IMR-90 (cell line): Measurements from ENCODE around the gene CFAP300. TPM values are rescaled to one million over a fixed set of nuclear protein-coding genes. Genes with fewer than 3 reads are reported as not detected.

Experiments used
- ATAC-seq: fragments of 200-7000 bp; cut with Tn5 transposase; 2 replicates; pipeline ENCODE4 v1.9.1; 2020; ENCODE audit warnings: low read depth, mild to moderate bottlenecking, moderate library complexity
- BruUV-seq: library from RNA; stranded (reverse); fragments of 400-500 nt; replicated peaks from 2 replicates; lab custom pipeline; 2021; lab: Mats Ljungman, UMichigan
- CTCF ChIA-PET: fragments of 300-600 bp; formaldehyde crosslinking; extraction: SDS; loops from one replicate; lab custom pipeline; 2021; ENCODE audit warnings: antibody characterized with exemption; lab: Yijun Ruan, JAX
- POLR2A ChIA-PET: fragments of 300-600 bp; sonication (Branson Sonifier 250); formaldehyde crosslinking; loops from one replicate; lab custom pipeline; 2022; ENCODE audit warnings: antibody characterized with exemption; ENCODE audit not compliant: unreplicated experiment; lab: Charles Lee
- DNase-seq: peaks from one replicate; pipeline ENCODE4 v3.0.0; 2013
- H2AFZ ChIP-seq: replicated peaks from 2 replicates; pipeline ENCODE3; 2013; ENCODE audit warnings: low read length, mild to moderate bottlenecking; ENCODE audit not compliant: poor library complexity
- H2AK5ac ChIP-seq: 2 replicates; pipeline ENCODE4 v1.6.1; 2013; ENCODE audit warnings: low read depth, low read length, inconsistent platforms
- H2AK9ac ChIP-seq: replicated peaks from 2 replicates; pipeline ENCODE3; 2013; ENCODE audit warnings: mild to moderate bottlenecking, low read depth, low read length, moderate library complexity; ENCODE audit not compliant: poor library complexity
- H2BK120ac ChIP-seq: 2 replicates; pipeline ENCODE4 v1.6.1; 2013; ENCODE audit warnings: low read depth, low read length, inconsistent platforms
- H2BK15ac ChIP-seq: 3 replicates; pipeline ENCODE4 v1.6.1; 2013; ENCODE audit warnings: low read depth, low read length, inconsistent platforms
- H2BK20ac ChIP-seq: 2 replicates; pipeline ENCODE4 v1.6.1; 2013; ENCODE audit warnings: low read depth, mild to moderate bottlenecking, inconsistent platforms, low read length, moderate library complexity
- H2BK5ac ChIP-seq: 2 replicates; pipeline ENCODE4 v1.6.1; 2013; ENCODE audit warnings: mild to moderate bottlenecking, low read depth, low read length, inconsistent platforms; ENCODE audit not compliant: poor library complexity, severe bottlenecking
- H3K14ac ChIP-seq: replicated peaks from 2 replicates; pipeline ENCODE4 v1.6.1; 2013; ENCODE audit warnings: low read depth, low read length, inconsistent platforms
- H3K18ac ChIP-seq: 2 replicates; pipeline ENCODE4 v1.6.1; 2013; ENCODE audit warnings: low read depth, low read length, control low read depth
- H3K23ac ChIP-seq: 2 replicates; pipeline ENCODE4 v1.6.1; 2013; ENCODE audit warnings: low read depth, low read length, inconsistent platforms
- H3K27ac ChIP-seq: 2 replicates; pipeline ENCODE4 v1.5.1; 2013; ENCODE audit warnings: mild to moderate bottlenecking, control low read depth, low read length; ENCODE audit not compliant: insufficient read depth
- H3K27me3 ChIP-seq: 2 replicates; pipeline ENCODE4 v1.6.1; 2013; ENCODE audit warnings: low read length; ENCODE audit not compliant: control insufficient read depth, insufficient read depth
- H3K36me3 ChIP-seq: 2 replicates; pipeline ENCODE4 v1.6.1; 2013; ENCODE audit warnings: low read length, mixed read lengths; ENCODE audit not compliant: control insufficient read depth, insufficient read depth
- H3K4ac ChIP-seq: 2 replicates; pipeline ENCODE4 v1.6.1; 2013; ENCODE audit warnings: low read depth, low read length, inconsistent platforms
- H3K4me1 ChIP-seq: 2 replicates; pipeline ENCODE4 v1.6.1; 2013; ENCODE audit warnings: low read length, mixed read lengths; ENCODE audit not compliant: control insufficient read depth, insufficient read depth
- H3K4me2 ChIP-seq: 2 replicates; pipeline ENCODE4 v1.6.1; 2013; ENCODE audit warnings: low read depth, mild to moderate bottlenecking, control low read depth, low read length, moderate library complexity
- H3K4me3 ChIP-seq: 2 replicates; pipeline ENCODE4 v1.5.1; 2013; ENCODE audit warnings: low read depth, mild to moderate bottlenecking, control low read depth, low read length, moderate library complexity; ENCODE audit not compliant: insufficient read depth
- H3K56ac ChIP-seq: 2 replicates; pipeline ENCODE4 v1.6.1; 2013; ENCODE audit warnings: low read length, inconsistent platforms; ENCODE audit not compliant: insufficient read depth; ENCODE audit errors: extremely low read depth
- H3K79me1 ChIP-seq, 2 experiments: 2 replicates each; pipeline ENCODE4 v1.6.1; 2013; ENCODE audit warnings: low read length in 2 of 2, inconsistent platforms in 1 of 2, low read depth in 1 of 2
- H3K9ac ChIP-seq: 2 replicates; pipeline ENCODE4 v1.6.1; 2013; ENCODE audit warnings: low read depth, low read length, control low read depth
- H3K9me1 ChIP-seq: 2 replicates; pipeline ENCODE4 v1.6.1; 2013; ENCODE audit warnings: low read length, inconsistent platforms; ENCODE audit not compliant: insufficient read depth
- H3K9me3 ChIP-seq: 2 replicates; pipeline ENCODE4 v1.6.1; 2013; ENCODE audit warnings: low read length; ENCODE audit not compliant: control insufficient read depth, insufficient read depth
- H4K20me1 ChIP-seq: 2 replicates; pipeline ENCODE4 v1.6.1; 2013; ENCODE audit warnings: low read length, inconsistent platforms; ENCODE audit not compliant: insufficient read depth
- H4K5ac ChIP-seq: 2 replicates; pipeline ENCODE4 v1.6.1; 2013; ENCODE audit warnings: mild to moderate bottlenecking, low read depth, low read length, control low read depth
- H4K8ac ChIP-seq, 2 experiments: 2 replicates each; pipeline ENCODE4 v1.6.1; 2013; ENCODE audit warnings: low read depth in 2 of 2, low read length in 2 of 2, control low read depth in 1 of 2, inconsistent platforms in 1 of 2
- H4K91ac ChIP-seq: 2 replicates; pipeline ENCODE4 v1.6.1; 2013; ENCODE audit warnings: low read depth, low read length, inconsistent platforms; ENCODE audit not compliant: insufficient read depth
- BHLHE40 ChIP-seq: fragments of 150-350 bp; IDR thresholded peaks from 2 replicates; pipeline ENCODE4 v1.6.1; 2016; ENCODE audit warnings: mild to moderate bottlenecking, low read depth, low read length
- CHD1 ChIP-seq: IDR thresholded peaks from 2 replicates; pipeline ENCODE4 v1.6.1; 2012; ENCODE audit warnings: low read depth, low read length, improper control_type of control experiment
- CTCF ChIP-seq: conservative IDR thresholded peaks from 2 replicates; pipeline ENCODE4 v1.5.1; 2012; ENCODE audit warnings: mild to moderate bottlenecking, low read depth, low read length, improper control_type of control experiment
- ELK1 ChIP-seq: fragments of 150-350 bp; IDR thresholded peaks from 2 replicates; pipeline ENCODE4 v1.6.1; 2016; ENCODE audit warnings: low read depth, mild to moderate bottlenecking, low read length, moderate library complexity, borderline replicate concordance
- MAZ ChIP-seq: IDR thresholded peaks from 2 replicates; pipeline ENCODE4 v1.6.1; 2012; ENCODE audit warnings: low read depth, mild to moderate bottlenecking, low read length, improper control_type of control experiment, moderate library complexity, borderline replicate concordance
- MXI1 ChIP-seq: IDR thresholded peaks from 2 replicates; pipeline ENCODE4 v1.6.1; 2012; ENCODE audit warnings: low read depth, mild to moderate bottlenecking, low read length, moderate library complexity, borderline replicate concordance
- RCOR1 ChIP-seq: IDR thresholded peaks from 2 replicates; pipeline ENCODE4 v1.6.1; 2012; ENCODE audit warnings: mild to moderate bottlenecking, low read length, improper control_type of control experiment; ENCODE audit not compliant: insufficient replicate concordance
- SMC3 ChIP-seq: fragments of 150-350 bp; IDR thresholded peaks from 2 replicates; pipeline ENCODE4 v1.6.1; 2016; ENCODE audit warnings: low read depth, mild to moderate bottlenecking, antibody characterized with exemption, low read length, moderate library complexity
- WGBS, 2 experiments: methylation state at CpG; one replicate each; pipeline versions ENCODE4 v1.1.5 to v1.1.7; 2013; ENCODE audit warnings: missing lambda C conversion rate in 2 of 2; ENCODE audit not compliant: insufficient read length in 1 of 2; ENCODE audit errors: extremely low coverage in 2 of 2; 5-methylcytosine and 5-hydroxymethylcytosine counted together
- dilution Hi-C: fragments of 300-500 bp; cut with HindIII; formaldehyde crosslinking; loops from one replicate; pipeline ENCODE4 v1.14.3; 2018; ENCODE audit warnings: low sequenced_read_pairs; ENCODE audit not compliant: unreplicated experiment
- in situ Hi-C: fragments of 300-500 bp; cut with MboI; formaldehyde crosslinking; loops from 3 replicates; pipeline ENCODE4 v1.14.3; 2019; ENCODE audit warnings: low sequenced_read_pairs, inconsistent platforms, mixed read lengths
- intact Hi-C: fragments of 100-400 bp; cut with micrococcal nuclease; formaldehyde crosslinking; loops from 2 replicates; pipeline ENCODE4 v1.10.0; 2022
- polyA plus RNA-seq, 3 experiments: library from polyadenylated mRNA; depleted of rRNA; stranded (reverse); fragments of >200 nt; gene quantifications; 2 replicates each; pipeline ENCODE4 v1.2.3, GENCODE V29; 2012; ENCODE audit warnings: low replicate concordance in 1 of 3
- total RNA-seq: library from RNA; depleted of rRNA; stranded (reverse); fragments of >200 nt; gene quantifications from 2 replicates; pipeline ENCODE4 v1.2.3, GENCODE V29; 2012

Gene CFAP300
- total and polyA plus RNA-seq, 2 of the 4 experiments (the other 2 are of a cell fraction) = 0.90 to 1.8 TPM

- DNase-seq = no peak
- Histone ChIP-seq H2AFZ (peak overlapping the region; percentile 34), H3K23ac (no peak overlapping the region), H3K18ac (no peak overlapping the region), H2AK5ac (peak overlapping the region; percentile 54; the same call in 1 of the 2 replicates), H2BK20ac (peak overlapping the region; percentile 82; the same call in 1 of the 2 replicates), H3K27me3 (no peaks in the 10 kb centered on the region), H3K4me3 (no peak overlapping the region), H3K4ac (peak overlapping the region; percentile 34; the same call in 1 of the 2 replicates), H3K9me3 (no peaks in the 10 kb centered on the region), H3K4me2 (no peak overlapping the region), H4K5ac (no peak overlapping the region), H4K91ac (peak overlapping the region; percentile 30), H3K36me3 (no peaks in the 10 kb centered on the region), H3K27ac (no peak overlapping the region), H3K4me1 (peaks cover 7% of the 10 kb centered on the region), H3K14ac (no peak overlapping the region), H4K8ac (no peak overlapping the region), H2BK120ac (peak overlapping the region; percentile 16), H3K79me1 (no peaks in the 10 kb centered on the region), H2BK5ac (no peak overlapping the region), H3K56ac (no peak overlapping the region), H3K9me1 (0 out of 2 replicates have a peak, but pooled peaks cover 5% of the 10 kb centered on the region), H2AK9ac (no peak overlapping the region), H4K20me1 (no peaks in the 10 kb centered on the region), H3K9ac (no peak overlapping the region), H2BK15ac (peak overlapping the region; percentile 85; the same call in 2 of the 3 replicates)
- no TSS peak for BruUV-seq
- no peak for ATAC-seq
- dilution Hi-C loops = no loop called here
- CTCF ChIA-PET = no interaction called here
- no peak for TF ChIP-seq MAZ
- no peak for TF ChIP-seq CHD1
- TF ChIP-seq RCOR1 = no peak
- no peak for TF ChIP-seq CTCF
- no peak for TF ChIP-seq MXI1
- TF ChIP-seq ELK1 = no peak
- no peak for TF ChIP-seq SMC3
- TF ChIP-seq BHLHE40 = no peak
- in situ Hi-C loops = loop anchor here (10.0 kb wide), 1 partner anchor 568 kb away; no protein-coding TSS in a partner anchor
- no CpG with 5 or more reads among the region's 3 CpGs for WGBS, 2 experiments
- POLR2A ChIA-PET = no interaction called here
- intact Hi-C loops = no loop called here
These were observed 34.3 kb upstream of the CFAP300 start for GRCh38 chr11:102012946-102013345.
